Neural progenitor cell (in vitro differentiated cells): Measurements from ENCODE around the gene SLFN12L. TPM values are rescaled to one million over a fixed set of nuclear protein-coding genes. Genes with fewer than 3 reads are reported as not detected.

ENCODE experiments used
- DNase-seq: peaks from one replicate; pipeline ENCODE4 v3.0.0-alpha.2; 2016; ENCODE audit warnings: low spot score
- H2AFZ ChIP-seq: fragments of 200-600 bp; sonication (generic); replicated peaks from 2 replicates; pipeline ENCODE4 v1.6.1; 2016; ENCODE audit warnings: antibody characterized with exemption
- H3F3A ChIP-seq: fragments of 200-600 bp; sonication (generic); 2 replicates; pipeline ENCODE4 v1.6.1; 2016; ENCODE audit warnings: antibody characterized with exemption, low read depth
- H3K27ac ChIP-seq: fragments of 200-600 bp; sonication (generic); 2 replicates; pipeline ENCODE4 v1.5.1; 2016; ENCODE audit warnings: mild to moderate bottlenecking
- H3K27me3 ChIP-seq: fragments of 200-600 bp; sonication (generic); 2 replicates; pipeline ENCODE4 v1.6.1; 2016; ENCODE audit warnings: mild to moderate bottlenecking, moderate library complexity
- H3K36me3 ChIP-seq: fragments of 200-600 bp; sonication (generic); 2 replicates; pipeline ENCODE4 v1.5.1; 2016
- H3K4me1 ChIP-seq: fragments of 200-600 bp; sonication (generic); 2 replicates; pipeline ENCODE4 v1.6.1; 2016; ENCODE audit warnings: mixed run types
- H3K4me2 ChIP-seq: fragments of 200-600 bp; sonication (generic); 2 replicates; pipeline ENCODE4 v1.6.1; 2016
- H3K4me3 ChIP-seq: fragments of 200-600 bp; sonication (generic); 2 replicates; pipeline ENCODE4 v1.5.1; 2016
- H3K79me2 ChIP-seq: fragments of 200-600 bp; sonication (generic); 2 replicates; pipeline ENCODE4 v1.6.1; 2016; ENCODE audit warnings: low read depth
- H3K9ac ChIP-seq: fragments of 200-600 bp; sonication (generic); 2 replicates; pipeline ENCODE4 v1.6.1; 2016
- H3K9me3 ChIP-seq: fragments of 200-600 bp; sonication (generic); 2 replicates; pipeline ENCODE4 v1.5.1; 2016; ENCODE audit warnings: low read depth
- H4K20me1 ChIP-seq: fragments of 200-600 bp; sonication (generic); 2 replicates; pipeline ENCODE4 v1.6.1; 2016; ENCODE audit warnings: low read depth
- H3K27ac Mint-ChIP-seq: 3 replicates; pipeline ENCODE4 v1.8.0; 2021; ENCODE audit warnings: mixed read lengths
- H3K27me3 Mint-ChIP-seq: 2 replicates; pipeline ENCODE4 v1.8.0; 2022; ENCODE audit warnings: low read depth, mild to moderate bottlenecking, inconsistent platforms, moderate library complexity, mixed read lengths; ENCODE audit not compliant: insufficient read depth
- H3K36me3 Mint-ChIP-seq: 3 replicates; pipeline ENCODE4 v1.8.0; 2021; ENCODE audit warnings: mixed read lengths
- H3K4me1 Mint-ChIP-seq: 3 replicates; pipeline ENCODE4 v1.8.0; 2021; ENCODE audit warnings: mixed read lengths
- H3K4me3 Mint-ChIP-seq: 3 replicates; pipeline ENCODE4 v1.8.0; 2021; ENCODE audit warnings: mild to moderate bottlenecking, moderate library complexity, mixed read lengths
- H3K9me3 Mint-ChIP-seq: 3 replicates; pipeline ENCODE4 v1.8.0; 2020; ENCODE audit warnings: mixed read lengths
- CTCF ChIP-seq: fragments of 200-600 bp; sonication (generic); IDR thresholded peaks from 2 replicates; pipeline ENCODE4 v1.5.1; 2017; ENCODE audit warnings: antibody characterized with exemption, mild to moderate bottlenecking
- EZH2 ChIP-seq: fragments of 200-600 bp; sonication (generic); IDR thresholded peaks from 2 replicates; pipeline ENCODE4 v1.6.1; 2017; ENCODE audit warnings: antibody characterized with exemption, mild to moderate bottlenecking, moderate library complexity
- EZH2phosphoT487 ChIP-seq: fragments of 200-600 bp; sonication (generic); IDR thresholded peaks from 2 replicates; pipeline ENCODE4 v1.6.1; 2017; ENCODE audit warnings: antibody characterized with exemption
- total RNA-seq: library from RNA; depleted of rRNA; stranded (reverse); fragments of >200 nt; gene quantifications from 2 replicates; pipeline ENCODE4 v1.2.3, GENCODE V29; 2015; ENCODE audit warnings: low replicate concordance

SLFN12L gene
- total RNA-seq, 1 donor from 2014 or later: not detected

- H3K36me3 ChIP-seq: no peaks in the 10 kb centered on the region
- Mint-ChIP-seq H3K9me3 (peaks cover 12% of the 10 kb centered on the region), H3K4me3 (peak overlapping the region; percentile 44), H3K27ac (peak overlapping the region; percentile 80), H3K36me3 (no peaks in the 10 kb centered on the region), H3K4me1 (peaks cover 43% of the 10 kb centered on the region), H3K27me3 (no peaks in the 10 kb centered on the region)
- peak; percentile 36 for DNase-seq
- H2AFZ ChIP-seq: peak overlapping the region; percentile 81
- peak overlapping the region; percentile 61 for H3K4me2 ChIP-seq
- H3K79me2 ChIP-seq: no peaks in the 10 kb centered on the region
- peak overlapping the region; percentile 21 for H3K4me3 ChIP-seq
- no peak overlapping the region for H3K9ac ChIP-seq
- H3K27ac ChIP-seq: no peak overlapping the region
- no peaks in the 10 kb centered on the region for H3K27me3 ChIP-seq
- H3K4me1 ChIP-seq: peaks cover 7% of the 10 kb centered on the region
- no peaks in the 10 kb centered on the region for H4K20me1 ChIP-seq
- no peaks in the 10 kb centered on the region for H3K9me3 ChIP-seq
- no peaks in the 10 kb centered on the region for H3F3A ChIP-seq
- TF ChIP-seq EZH2phosphoT487 (no peak), CTCF (peak; percentile 12)
Measured at GRCh38 chr17:35433075-35433894, 104.2 kb downstream of the SLFN12L start.

- Histone ChIP-seq H3K79me2 (no peaks in the 10 kb centered on the region), H3K27me3 (no peaks in the 10 kb centered on the region), H3K9me3 (no peaks in the 10 kb centered on the region), H3K4me1 (peaks cover 7% of the 10 kb centered on the region), H2AFZ (peak within 1 kb of the TSS; percentile 81), H4K20me1 (no peaks in the 10 kb centered on the region), H3F3A (no peaks in the 10 kb centered on the region), H3K9ac (no peak within 1 kb of the TSS), H3K27ac (no peak within 1 kb of the TSS), H3K4me3 (peak within 1 kb of the TSS; percentile 21), H3K36me3 (no peaks in the 10 kb centered on the region), H3K4me2 (peak within 1 kb of the TSS; percentile 61)
- TF ChIP-seq EZH2 (no peak), CTCF (no peak), EZH2phosphoT487 (no peak)
- peak; percentile 26 for DNase-seq
- peaks cover 12% of the 10 kb centered on the region for H3K9me3 Mint-ChIP-seq
- H3K27ac Mint-ChIP-seq: peak within 1 kb of the TSS; percentile 94
- peak within 1 kb of the TSS; percentile 82 for H3K4me3 Mint-ChIP-seq
- H3K4me1 Mint-ChIP-seq: peaks cover 43% of the 10 kb centered on the region
- H3K36me3 Mint-ChIP-seq: no peaks in the 10 kb centered on the region
- H3K27me3 Mint-ChIP-seq: no peaks in the 10 kb centered on the region
Measured at GRCh38 chr17:35432176-35433074, 105.1 kb downstream of the SLFN12L start, which contains the start of gene SLFN12. TSS of gene SLFN12 (minus strand) at chr17:35432500. CDS start at chr17:35423028, 9,472 bp downstream.

GRCh38 chr17:35429702-35430101 lies 107.8 kb downstream of the SLFN12L start:
- H3K4me2 ChIP-seq: no peak overlapping the region
- peaks cover 27% of the 10 kb centered on the region for H3K4me1 Mint-ChIP-seq
- TF ChIP-seq EZH2 (no peak), CTCF (no peak), EZH2phosphoT487 (no peak)
- no peak overlapping the region for H3K27ac Mint-ChIP-seq
- H3K9me3 Mint-ChIP-seq: peaks cover 12% of the 10 kb centered on the region
- peaks cover 4% of the 10 kb centered on the region for H3K27me3 Mint-ChIP-seq
- H3K27ac ChIP-seq: no peak overlapping the region
- DNase-seq: no peak
- no peaks in the 10 kb centered on the region for H3K79me2 ChIP-seq
- H3K36me3 ChIP-seq: no peaks in the 10 kb centered on the region
- H4K20me1 ChIP-seq: no peaks in the 10 kb centered on the region
- peaks cover 7% of the 10 kb centered on the region for H3K4me1 ChIP-seq
- no peak overlapping the region for H3K9ac ChIP-seq
- no peaks in the 10 kb centered on the region for H3F3A ChIP-seq
- no peaks in the 10 kb centered on the region for H3K9me3 ChIP-seq
- no peak overlapping the region for H3K4me3 Mint-ChIP-seq
- H3K27me3 ChIP-seq: no peaks in the 10 kb centered on the region
- no peaks in the 10 kb centered on the region for H3K36me3 Mint-ChIP-seq
- H3K4me3 ChIP-seq: no peak overlapping the region
- no peak overlapping the region for H2AFZ ChIP-seq
